ENCODE results near the gene RBMS1.

GRCh38 chr2:160490733-160491685 lies 2.6 kb downstream of the RBMS1 start:
- no peak for TF ChIP-seq CTCF (IDR thresholded peaks at IDR 0.05; ENCODE audit: low read length)
- TF ChIP-seq EZH2 (optimal IDR thresholded peaks at IDR 0.05; ENCODE audit: low read depth, low read length), result no peak
- TF ChIP-seq EZH2phosphoT487 (IDR thresholded peaks at IDR 0.05; ENCODE audit: low read length), result no peak

Data from MM.1S (cell line).